Measurements from ENCODE around the gene HECA.

- TF ChIP-seq CTCF (conservative IDR thresholded peaks at IDR 0.05 in 1 of 2, IDR thresholded peaks at IDR 0.05 in 1 of 2; ENCODE audit: extremely low read depth in 1 of 2, insufficient read depth in 1 of 2, low read depth in 1 of 2, low read length in 2 of 2) (no peak), EZH2 (IDR thresholded peaks at IDR 0.05; ENCODE audit: borderline replicate concordance, low read length) (no peak)
Observed at GRCh38 chr6:139150920-139151319, 16.0 kb downstream of the HECA start.

Data from mammary epithelial cell (primary cell).